Endothelial cell of umbilical vein (primary cell): ENCODE data around the gene PTOV1.

Experiments used
- EZH2 ChIP-seq: IDR thresholded peaks from 2 replicates; pipeline ENCODE4 v1.6.1; 2012; ENCODE audit warnings: borderline replicate concordance, low read depth, mild to moderate bottlenecking, moderate library complexity, low read length, inconsistent platforms; ENCODE audit not compliant: severe bottlenecking
- FOS ChIP-seq: IDR thresholded peaks from 2 replicates; pipeline ENCODE4 v1.6.1; 2011; ENCODE audit warnings: mild to moderate bottlenecking, low read length, moderate library complexity, borderline replicate concordance; ENCODE audit not compliant: insufficient read depth
- GATA2 ChIP-seq: IDR thresholded peaks from 2 replicates; pipeline ENCODE4 v1.7.0; 2011; ENCODE audit warnings: low read depth, mild to moderate bottlenecking, moderate library complexity, mixed read lengths, low read length; ENCODE audit not compliant: insufficient read length, insufficient read depth
- JUN ChIP-seq: IDR thresholded peaks from 2 replicates; pipeline ENCODE4 v1.6.1; 2011; ENCODE audit warnings: borderline replicate concordance, low read depth; ENCODE audit not compliant: insufficient read length, insufficient read depth
- MYC ChIP-seq: IDR thresholded peaks from one replicate; pipeline ENCODE4 v1.6.1; 2011; ENCODE audit warnings: mild to moderate bottlenecking, low read depth, low read length
- POLR2A ChIP-seq: IDR thresholded peaks from 2 replicates; pipeline ENCODE4 v1.6.1; 2012; ENCODE audit warnings: low read depth, mild to moderate bottlenecking, control low read depth, low read length
- POLR2AphosphoS5 ChIP-seq: IDR thresholded peaks from 2 replicates; pipeline ENCODE4 v1.6.1; 2012; ENCODE audit warnings: low read depth, mild to moderate bottlenecking, control low read depth, low read length, moderate library complexity; ENCODE audit not compliant: insufficient read depth
- TF ChIP-seq, protein P1 (sequence below), 2 donors: IDR thresholded peaks; 1 replicate in 1 of 2; 2 replicates in 1 of 2; pipeline ENCODE4 v1.5.1; 2011; ENCODE audit warnings: low read length in 2 of 2, mild to moderate bottlenecking in 2 of 2, moderate library complexity in 2 of 2, control low read depth in 1 of 2, inconsistent platforms in 1 of 2, low read depth in 1 of 2; ENCODE audit not compliant: insufficient read depth in 1 of 2; ENCODE audit errors: extremely low read depth in 1 of 2
- TF ChIP-seq, protein P2 (sequence below): IDR thresholded peaks from 2 replicates; pipeline ENCODE4 v1.6.1; 2011; ENCODE audit not compliant: insufficient read depth, insufficient read length

DNA sequence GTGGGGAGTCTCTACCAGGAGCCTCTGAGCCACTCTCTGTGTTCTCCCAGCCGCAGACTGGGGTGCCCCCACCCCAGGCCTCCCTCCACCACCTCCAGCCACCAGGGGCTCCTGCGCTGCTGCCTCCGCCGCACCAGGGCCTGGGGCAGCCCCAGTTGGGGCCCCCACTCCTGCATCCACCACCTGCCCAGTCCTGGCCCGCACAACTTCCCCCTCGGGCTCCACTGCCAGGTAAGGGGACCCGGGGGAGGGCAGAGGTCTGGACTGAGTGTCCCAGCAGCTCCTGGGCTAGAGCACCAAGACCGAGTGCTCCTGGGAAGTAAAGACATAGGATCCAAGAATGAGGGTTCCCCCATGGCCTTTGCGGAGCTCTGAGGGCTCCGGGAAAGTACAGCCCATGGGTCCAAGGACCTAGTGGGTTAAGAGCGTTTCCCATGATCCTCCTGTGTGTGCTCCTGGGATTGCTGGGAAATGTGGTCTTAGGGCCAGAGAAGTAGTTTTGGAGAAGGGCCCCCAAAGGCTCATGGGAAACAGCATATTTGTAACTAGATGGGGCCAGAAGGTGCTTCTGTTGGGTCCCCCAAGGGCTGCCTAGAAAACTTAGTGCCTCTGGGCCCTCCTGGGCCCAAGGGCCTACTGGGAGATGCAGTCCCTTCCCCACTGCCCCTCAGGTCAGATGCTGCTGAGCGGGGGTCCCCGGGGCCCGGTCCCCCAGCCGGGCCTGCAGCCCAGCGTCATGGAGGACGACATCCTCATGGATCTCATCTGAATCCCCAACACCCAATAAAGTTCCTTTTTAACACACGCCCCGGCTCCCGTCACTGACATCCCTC is 14.6 kb upstream of the PTOV1 start:
- TF ChIP-seq POLR2AphosphoS5 (no peak), EZH2 (no peak), POLR2A (no peak), FOS (no peak), JUN (no peak), MYC (no peak), GATA2 (no peak)
- TF ChIP-seq, protein P1, sequence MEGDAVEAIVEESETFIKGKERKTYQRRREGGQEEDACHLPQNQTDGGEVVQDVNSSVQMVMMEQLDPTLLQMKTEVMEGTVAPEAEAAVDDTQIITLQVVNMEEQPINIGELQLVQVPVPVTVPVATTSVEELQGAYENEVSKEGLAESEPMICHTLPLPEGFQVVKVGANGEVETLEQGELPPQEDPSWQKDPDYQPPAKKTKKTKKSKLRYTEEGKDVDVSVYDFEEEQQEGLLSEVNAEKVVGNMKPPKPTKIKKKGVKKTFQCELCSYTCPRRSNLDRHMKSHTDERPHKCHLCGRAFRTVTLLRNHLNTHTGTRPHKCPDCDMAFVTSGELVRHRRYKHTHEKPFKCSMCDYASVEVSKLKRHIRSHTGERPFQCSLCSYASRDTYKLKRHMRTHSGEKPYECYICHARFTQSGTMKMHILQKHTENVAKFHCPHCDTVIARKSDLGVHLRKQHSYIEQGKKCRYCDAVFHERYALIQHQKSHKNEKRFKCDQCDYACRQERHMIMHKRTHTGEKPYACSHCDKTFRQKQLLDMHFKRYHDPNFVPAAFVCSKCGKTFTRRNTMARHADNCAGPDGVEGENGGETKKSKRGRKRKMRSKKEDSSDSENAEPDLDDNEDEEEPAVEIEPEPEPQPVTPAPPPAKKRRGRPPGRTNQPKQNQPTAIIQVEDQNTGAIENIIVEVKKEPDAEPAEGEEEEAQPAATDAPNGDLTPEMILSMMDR (IDR thresholded peaks at IDR 0.05; ENCODE audit: extremely low read depth in 1 of 2, insufficient read depth in 1 of 2, low read depth in 1 of 2, low read length in 2 of 2) = no peak
- TF ChIP-seq, protein P2, sequence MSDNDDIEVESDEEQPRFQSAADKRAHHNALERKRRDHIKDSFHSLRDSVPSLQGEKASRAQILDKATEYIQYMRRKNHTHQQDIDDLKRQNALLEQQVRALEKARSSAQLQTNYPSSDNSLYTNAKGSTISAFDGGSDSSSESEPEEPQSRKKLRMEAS = no peak
